HG03457 (cell line): ENCODE results near the gene PARD3B.

Experiments used
- ATAC-seq: cut with Tn5 transposase; IDR thresholded peaks from one replicate; pipeline ENCODE4 v1.9.1; 2021; ENCODE audit warnings: moderate number of reproducible peaks; ENCODE audit not compliant: unreplicated experiment

Gene PARD3B

GRCh38 chr2:204654669-204655068 is 109.4 kb downstream of the PARD3B start:
- ATAC-seq, result no peak

GRCh38 chr2:204655101-204655500 is 109.8 kb downstream of the PARD3B start:
- ATAC-seq, result no peak

GRCh38 chr2:204655626-204656025 is 110.4 kb downstream of the PARD3B start:
- no peak for ATAC-seq

GRCh38 chr2:204657024-204657423 is 111.7 kb downstream of the PARD3B start:
- no peak for ATAC-seq

GRCh38 chr2:204662956-204663355 is 117.7 kb downstream of the PARD3B start:
- no peak for ATAC-seq

- no peak for ATAC-seq
Measured at GRCh38 chr2:204663816-204664425, 118.6 kb downstream of the PARD3B start.

- ATAC-seq, result no peak
Measured at GRCh38 chr2:204664708-204665121, 119.4 kb downstream of the PARD3B start.

- ATAC-seq, result no peak
Measured at GRCh38 chr2:204665207-204665606, 119.9 kb downstream of the PARD3B start.

- ATAC-seq, result no peak
Measured at GRCh38 chr2:204665771-204666170, 120.5 kb downstream of the PARD3B start.

GRCh38 chr2:204667990-204668389 is 122.7 kb downstream of the PARD3B start:
- no peak for ATAC-seq

- no peak for ATAC-seq
Measured at GRCh38 chr2:204669382-204669781, 124.1 kb downstream of the PARD3B start.

- ATAC-seq, result no peak
Measured at GRCh38 chr2:204670124-204670523, 124.8 kb downstream of the PARD3B start.

GRCh38 chr2:204670756-204671155 is 125.5 kb downstream of the PARD3B start:
- ATAC-seq, result no peak

GRCh38 chr2:204672772-204673171 is 127.5 kb downstream of the PARD3B start:
- no peak for ATAC-seq

GRCh38 chr2:204673877-204674276 is 128.6 kb downstream of the PARD3B start:
- no peak for ATAC-seq

- ATAC-seq, result no peak
Measured at GRCh38 chr2:204678031-204678430, 132.8 kb downstream of the PARD3B start.

GRCh38 chr2:204680576-204680975 is 135.3 kb downstream of the PARD3B start:
- no peak for ATAC-seq

- no peak for ATAC-seq
Measured at GRCh38 chr2:204681412-204681811, 136.1 kb downstream of the PARD3B start.

GRCh38 chr2:204683384-204683783 is 138.1 kb downstream of the PARD3B start:
- no peak for ATAC-seq

- no peak for ATAC-seq
Measured at GRCh38 chr2:204686406-204686805, 141.1 kb downstream of the PARD3B start.

GRCh38 chr2:204687776-204688175 is 142.5 kb downstream of the PARD3B start:
- no peak for ATAC-seq

GRCh38 chr2:204691911-204692510 is 146.7 kb downstream of the PARD3B start:
- no peak for ATAC-seq

- ATAC-seq, result no peak
Measured at GRCh38 chr2:204692790-204693189, 147.5 kb downstream of the PARD3B start.
